ENCODE results near the gene ROPN1L.
A peak's percentile ranks its signal among the peaks of the same experiment; 100 is the strongest.
"Not testable (repeated sequence)": the region's sequence is repeated elsewhere in the genome, so short reads cannot be mapped to it uniquely, and the experiment has no call there.

ROPN1L gene

DNA sequence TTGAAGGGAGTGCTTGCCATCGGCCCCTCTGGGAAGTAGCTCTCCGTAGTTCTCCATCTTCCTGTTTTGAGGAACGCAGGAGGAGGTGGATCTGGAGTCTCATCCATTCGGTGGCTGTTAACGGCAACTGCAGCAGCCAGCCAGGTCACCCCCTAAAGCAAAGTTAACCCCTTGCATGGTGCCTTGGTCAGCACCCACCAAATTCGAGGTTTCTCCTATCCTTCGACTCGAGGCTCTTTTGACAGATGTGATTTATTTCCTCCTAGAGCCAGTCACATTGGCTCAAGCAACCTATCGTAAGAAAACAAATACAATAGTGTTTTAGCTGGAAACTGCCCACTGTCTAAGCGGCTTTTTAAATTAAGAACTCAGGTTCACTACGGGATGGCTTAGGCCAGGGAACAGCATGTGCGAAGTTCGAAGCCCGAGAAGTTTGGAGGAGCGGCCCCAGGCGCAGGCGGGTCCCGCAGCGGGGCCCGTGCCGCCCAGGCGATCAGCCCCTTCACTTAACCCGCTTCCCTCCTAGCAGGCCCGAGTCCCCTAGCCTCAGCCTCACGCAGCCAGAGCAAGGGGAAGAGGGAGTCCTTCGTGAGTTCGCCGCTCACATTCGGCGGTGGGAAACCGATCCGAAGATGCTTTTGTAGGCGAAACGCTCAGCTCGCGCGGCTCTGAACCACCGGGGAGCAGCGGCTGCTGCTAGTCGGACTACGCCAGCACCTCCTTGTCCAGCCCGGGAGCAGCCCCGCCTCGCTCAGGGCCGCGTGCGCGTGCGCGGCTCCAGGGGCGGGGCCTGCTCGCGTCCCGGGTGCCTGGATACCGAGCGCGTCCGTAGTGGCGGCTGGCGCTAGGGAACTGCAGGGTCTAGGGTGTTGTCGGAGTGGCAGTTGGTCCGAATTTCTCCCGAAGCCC, at the start of gene ROPN1L:
Gene ROPN1L (plus strand): TSS at position 797 of the 909 bp plus-strand sequence. CDS start 289 bp downstream, outside the sequence.
- ChIA-PET POLR2A (ENCODE audit: low non-redundant PET) (no interaction called here), CTCF (interaction anchor here (0.6 to 1.1 kb wide), 3 partner anchors 37 to 260 kb away, joined by 3 to 4 read pairs (median 3); no protein-coding TSS in a partner anchor)
- peak within 1 kb of the TSS; percentile 72 for H3K27ac ChIP-seq
- TF ChIP-seq, protein P1, sequence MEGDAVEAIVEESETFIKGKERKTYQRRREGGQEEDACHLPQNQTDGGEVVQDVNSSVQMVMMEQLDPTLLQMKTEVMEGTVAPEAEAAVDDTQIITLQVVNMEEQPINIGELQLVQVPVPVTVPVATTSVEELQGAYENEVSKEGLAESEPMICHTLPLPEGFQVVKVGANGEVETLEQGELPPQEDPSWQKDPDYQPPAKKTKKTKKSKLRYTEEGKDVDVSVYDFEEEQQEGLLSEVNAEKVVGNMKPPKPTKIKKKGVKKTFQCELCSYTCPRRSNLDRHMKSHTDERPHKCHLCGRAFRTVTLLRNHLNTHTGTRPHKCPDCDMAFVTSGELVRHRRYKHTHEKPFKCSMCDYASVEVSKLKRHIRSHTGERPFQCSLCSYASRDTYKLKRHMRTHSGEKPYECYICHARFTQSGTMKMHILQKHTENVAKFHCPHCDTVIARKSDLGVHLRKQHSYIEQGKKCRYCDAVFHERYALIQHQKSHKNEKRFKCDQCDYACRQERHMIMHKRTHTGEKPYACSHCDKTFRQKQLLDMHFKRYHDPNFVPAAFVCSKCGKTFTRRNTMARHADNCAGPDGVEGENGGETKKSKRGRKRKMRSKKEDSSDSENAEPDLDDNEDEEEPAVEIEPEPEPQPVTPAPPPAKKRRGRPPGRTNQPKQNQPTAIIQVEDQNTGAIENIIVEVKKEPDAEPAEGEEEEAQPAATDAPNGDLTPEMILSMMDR (conservative IDR thresholded peaks at IDR 0.05; ENCODE audit: low read depth): no peak
- DNase-seq (ENCODE audit: low spot score): peak; percentile 95

DNA sequence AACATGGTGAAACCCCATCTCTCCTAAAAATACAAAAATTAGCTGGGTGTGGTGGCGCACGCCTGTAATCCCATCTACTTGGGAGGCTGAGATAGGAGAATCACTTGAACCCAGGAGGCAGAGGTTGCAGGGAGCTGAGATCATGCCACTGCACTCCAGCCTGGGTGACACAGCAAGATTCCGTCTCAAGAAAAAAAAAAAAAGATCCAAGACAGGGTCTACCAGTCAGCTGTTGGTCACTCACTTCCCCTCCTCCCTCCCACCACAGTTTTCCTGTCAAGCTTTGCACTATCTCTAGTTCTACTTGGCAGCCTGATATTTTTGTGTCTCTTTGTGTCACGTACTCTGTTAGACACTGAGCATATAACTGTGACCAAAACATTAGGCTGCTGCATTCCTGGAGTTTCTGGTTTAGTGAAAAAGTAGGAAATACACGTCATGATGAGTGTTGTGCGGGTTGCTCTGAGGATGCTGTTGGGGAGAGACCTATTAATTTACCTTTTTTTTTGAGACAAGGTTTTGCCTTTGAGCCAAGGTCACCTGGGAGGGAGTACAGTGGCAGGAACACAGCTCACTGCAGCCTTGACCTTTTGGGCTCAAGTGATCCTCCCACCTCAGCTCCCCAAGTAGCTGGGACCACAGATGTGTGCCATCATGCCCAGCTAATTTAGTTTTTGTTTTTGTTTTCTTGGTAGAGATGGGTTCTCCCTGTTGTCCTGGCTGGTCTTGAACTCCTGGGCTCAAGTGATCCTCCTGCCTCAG, 48.9 kb upstream of the ROPN1L start:
- POLR2A ChIA-PET (ENCODE audit: low non-redundant PET); H3K27ac ChIP-seq; CTCF ChIA-PET; DNase-seq (ENCODE audit: low spot score): not testable (repeated sequence)

DNA sequence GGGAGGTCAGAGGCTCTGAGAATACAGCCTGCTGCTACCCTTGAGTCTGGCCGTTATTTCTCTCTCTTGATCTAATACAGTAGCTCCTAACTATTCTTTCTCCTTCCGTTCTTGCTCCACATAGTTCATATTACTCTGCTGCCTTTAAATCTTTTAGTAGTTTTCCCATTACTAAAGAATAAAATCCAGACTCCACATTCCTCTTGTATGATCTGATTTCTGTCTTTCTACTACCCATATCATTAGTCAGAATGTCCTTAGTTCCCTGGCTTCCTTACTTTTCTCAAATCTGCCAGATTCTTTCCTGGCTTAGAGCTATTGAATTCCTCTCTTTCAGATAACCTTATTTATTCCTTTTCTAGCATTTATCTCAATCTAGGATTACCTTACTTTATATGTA, 48.2 kb upstream of the ROPN1L start:
- TF ChIP-seq, protein P1 (conservative IDR thresholded peaks at IDR 0.05; ENCODE audit: low read depth): no peak
- POLR2A ChIA-PET (ENCODE audit: low non-redundant PET): no interaction called here
- H3K27ac ChIP-seq: no peak overlapping the region
- CTCF ChIA-PET: no interaction called here
- no peak for DNase-seq (ENCODE audit: low spot score)

DNA sequence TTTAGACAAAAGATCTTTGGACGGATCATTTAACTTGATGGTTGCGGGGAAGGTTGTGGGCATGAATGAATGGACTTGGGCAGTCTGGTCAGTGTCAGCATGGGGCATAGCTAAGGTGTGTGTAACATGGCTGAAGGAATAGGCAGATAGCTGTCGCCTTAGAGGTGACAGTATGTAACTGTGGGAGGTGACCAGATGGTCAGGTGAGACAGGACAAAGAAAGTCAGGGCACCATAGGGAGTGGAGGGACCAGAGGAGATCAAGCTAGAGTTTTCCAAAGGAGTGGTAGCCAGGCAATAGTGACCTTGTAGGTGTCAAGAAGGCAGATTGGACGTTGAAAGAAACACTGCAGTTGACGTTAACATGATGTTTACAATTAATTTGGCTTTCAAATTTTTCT, 45.1 kb upstream of the ROPN1L start:
- DNase-seq (ENCODE audit: low spot score): no peak
- CTCF ChIA-PET: interaction anchor here (0.6 kb wide), 1 partner anchor 33 kb away, joined by 4 read pairs; no protein-coding TSS in a partner anchor
- POLR2A ChIA-PET (ENCODE audit: low non-redundant PET): no interaction called here
- TF ChIP-seq, protein P1 (conservative IDR thresholded peaks at IDR 0.05; ENCODE audit: low read depth): no peak
- H3K27ac ChIP-seq: no peak overlapping the region

DNA sequence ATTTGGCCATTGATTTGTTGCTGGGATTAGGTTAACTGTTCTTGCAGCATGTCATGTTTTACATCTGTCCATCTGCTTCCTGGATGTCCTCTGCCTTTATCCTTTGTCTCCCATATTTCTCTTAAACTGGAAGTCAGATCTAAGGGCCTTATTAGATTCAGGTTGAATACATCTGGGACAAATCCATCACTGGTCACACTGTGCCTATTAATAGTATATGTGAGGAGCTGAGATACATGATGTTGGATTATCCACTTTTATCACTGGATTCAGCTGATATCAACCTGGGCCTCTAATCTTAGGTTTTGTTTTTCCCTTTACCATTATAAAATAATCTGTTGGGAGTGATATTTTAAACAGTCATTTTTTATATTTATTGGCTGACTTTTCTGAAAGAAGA, 41.8 kb upstream of the ROPN1L start:
- POLR2A ChIA-PET (ENCODE audit: low non-redundant PET): no interaction called here
- TF ChIP-seq, protein P1 (conservative IDR thresholded peaks at IDR 0.05; ENCODE audit: low read depth): no peak
- CTCF ChIA-PET: no interaction called here
- no peak for DNase-seq (ENCODE audit: low spot score)
- no peak overlapping the region for H3K27ac ChIP-seq

DNA sequence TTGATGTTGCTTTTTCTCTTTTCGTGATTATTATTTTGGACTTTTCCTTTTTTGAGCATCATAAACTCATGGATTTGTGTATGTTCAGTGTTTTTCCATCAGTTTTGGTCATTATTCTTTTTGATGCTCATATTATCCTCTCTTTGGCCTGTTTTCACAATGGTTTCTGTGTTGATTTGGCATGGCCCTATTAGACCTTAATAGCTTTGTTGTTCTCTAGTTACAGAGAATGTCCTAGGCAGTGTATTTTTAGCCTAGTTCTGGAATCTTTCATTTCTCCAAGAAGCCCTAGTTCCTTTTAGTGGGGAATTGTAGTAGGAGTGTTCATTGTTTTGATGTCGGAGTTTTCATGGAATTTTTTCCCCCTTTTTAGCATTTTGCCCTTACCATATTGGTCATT, 41.3 kb upstream of the ROPN1L start:
- TF ChIP-seq, protein P1 (conservative IDR thresholded peaks at IDR 0.05; ENCODE audit: low read depth): no peak
- DNase-seq (ENCODE audit: low spot score): no peak
- ChIA-PET POLR2A (ENCODE audit: low non-redundant PET) (no interaction called here), CTCF (no interaction called here)
- no peak overlapping the region for H3K27ac ChIP-seq

All from RWPE1 (cell line).